HepG2 (cell line): Measurements from ENCODE around the gene CREG1. TPM values are rescaled to one million over a fixed set of nuclear protein-coding genes. Genes with fewer than 3 reads are reported as not detected.

Experiments
- ATAC-seq: fragments of 200-7000 bp; cut with Tn5 transposase; 3 replicates; pipeline ENCODE4 v1.9.1; 2020; ENCODE audit warnings: mild to moderate bottlenecking, moderate library complexity
- BruUV-seq: library from RNA; stranded (reverse); fragments of 400-500 nt; replicated peaks from 2 replicates; lab custom pipeline; 2021; lab: Mats Ljungman, UMichigan
- CTCF ChIA-PET: fragments of 300-600 bp; formaldehyde crosslinking; extraction: SDS; loops from one replicate; lab custom pipeline; 2021; ENCODE audit warnings: low total read pairs, inconsistent platforms, low intra/inter-chr PET ratio; lab: Yijun Ruan, JAX
- POLR2A ChIA-PET: fragments of 350-600 bp; sonication (Branson Sonifier 250); formaldehyde crosslinking; loops from one replicate; lab custom pipeline; 2020; ENCODE audit warnings: antibody characterized with exemption, inconsistent platforms; lab: Yijun Ruan, JAX
- DNase-seq: peaks from one replicate; pipeline ENCODE4 v3.0.0-alpha.2; 2015; ENCODE audit warnings: low spot score
- FAIRE-seq: peaks from 3 replicates; lab custom pipeline; 2011; peaks lifted over from hg19 to GRCh38; lab: Jason Lieb, UNC
- H2AFZ ChIP-seq: one replicate; pipeline ENCODE4 v1.6.1; 2011; ENCODE audit warnings: low read length, inconsistent platforms
- H3K27ac ChIP-seq: fragments of 300-600 bp; 3 replicates; pipeline ENCODE4 v1.8.0; 2011; ENCODE audit warnings: mixed run types, mild to moderate bottlenecking, mixed read lengths, low read length, inconsistent platforms; ENCODE audit not compliant: insufficient read depth; ENCODE audit errors: extremely low read length
- H3K27me3 ChIP-seq, 2 experiments: fragments of 200-600 bp in 1 of 2; 2 replicates in 1 of 2; 3 replicates in 1 of 2; pipeline versions ENCODE4 v1.6.0 to v1.8.0; 2011; ENCODE audit warnings: low read length in 2 of 2, mild to moderate bottlenecking in 2 of 2, moderate library complexity in 2 of 2, inconsistent platforms in 1 of 2; ENCODE audit not compliant: insufficient read depth in 2 of 2, control insufficient read depth in 1 of 2
- H3K36me3 ChIP-seq, 2 experiments: fragments of 200-600 bp in 1 of 2; replicated peaks in 1 of 2; 2 replicates in 1 of 2; 3 replicates in 1 of 2; pipeline versions ENCODE4 v1.5.1 to v1.8.0; 2011; ENCODE audit warnings: low read length in 2 of 2, inconsistent platforms in 1 of 2; ENCODE audit not compliant: insufficient read depth in 2 of 2, control insufficient read depth in 1 of 2
- H3K4me1 ChIP-seq: 2 replicates; pipeline ENCODE4 v1.5.1; 2012; ENCODE audit warnings: low read length, inconsistent platforms; ENCODE audit not compliant: insufficient read depth
- H3K4me2 ChIP-seq: 2 replicates; pipeline ENCODE4 v1.6.0; 2011; ENCODE audit warnings: low read depth, low read length, inconsistent platforms
- H3K4me3 ChIP-seq, 3 experiments: fragments of 200-600 bp in 1 of 3; sonication (generic), shearing (Covaris generic) in 1 of 3; replicated peaks in 1 of 3; 2 replicates each; pipeline ENCODE4 v1.5.1; 2011 to 2016; ENCODE audit warnings: low read length in 3 of 3, inconsistent platforms in 2 of 3, low read depth in 2 of 3, mild to moderate bottlenecking in 2 of 3, control low read depth in 1 of 3, mixed read lengths in 1 of 3; ENCODE audit not compliant: insufficient read depth in 1 of 3
- H3K79me2 ChIP-seq: one replicate; pipeline ENCODE4 v1.6.1; 2011; ENCODE audit warnings: low read length, inconsistent platforms; ENCODE audit not compliant: insufficient read depth
- H3K9ac ChIP-seq: 2 replicates; pipeline ENCODE4 v1.6.0; 2011; ENCODE audit warnings: mild to moderate bottlenecking, low read depth, low read length, inconsistent platforms; ENCODE audit not compliant: insufficient read depth
- H3K9me3 ChIP-seq: 2 replicates; pipeline ENCODE4 v1.5.1; 2012; ENCODE audit warnings: mild to moderate bottlenecking, low read length
- H4K20me1 ChIP-seq: 2 replicates; pipeline ENCODE4 v1.6.0; 2011; ENCODE audit warnings: inconsistent platforms, mild to moderate bottlenecking, low read length, moderate library complexity; ENCODE audit not compliant: insufficient read depth
- AKAP8 ChIP-seq: sonication (generic); formaldehyde crosslinking; IDR thresholded peaks from 2 replicates; pipeline ENCODE4 v1.5.1; 2020; ENCODE audit warnings: mild to moderate bottlenecking, missing genetic modification reagents
- ATF1 ChIP-seq: IDR thresholded peaks from 2 replicates; pipeline ENCODE4 v1.6.1; 2016; ENCODE audit warnings: mild to moderate bottlenecking, control low read depth
- CERS6 ChIP-seq: sonication (generic); formaldehyde crosslinking; IDR thresholded peaks from 2 replicates; pipeline ENCODE4 v1.5.0; 2020; ENCODE audit warnings: missing genetic modification reagents
- HOXD1 ChIP-seq: sonication (generic); formaldehyde crosslinking; IDR thresholded peaks from 2 replicates; pipeline ENCODE4 v1.5.0; 2020; ENCODE audit warnings: missing genetic modification reagents
- KLF12 ChIP-seq: sonication (generic); formaldehyde crosslinking; IDR thresholded peaks from 2 replicates; pipeline ENCODE4 v1.4.0; 2020; ENCODE audit warnings: missing genetic modification reagents, borderline replicate concordance
- KLF6 ChIP-seq: IDR thresholded peaks from 2 replicates; pipeline ENCODE4 v1.8.0; 2016; ENCODE audit warnings: missing biosample characterization, missing genetic modification reagents
- MAFK ChIP-seq, 2 experiments: IDR thresholded peaks in 1 of 2; conservative IDR thresholded peaks in 1 of 2; 2 replicates each; pipeline ENCODE4 v1.6.1; 2011; ENCODE audit warnings: improper control_type of control experiment in 2 of 2, low read length in 2 of 2
- NFE2L1 ChIP-seq: sonication (generic); formaldehyde crosslinking; IDR thresholded peaks from 2 replicates; pipeline ENCODE4 v1.4.0; 2020; ENCODE audit warnings: missing genetic modification reagents, mild to moderate bottlenecking, borderline replicate concordance
- RBM39 ChIP-seq: fragments of 200-400 bp; formaldehyde crosslinking; IDR thresholded peaks from one replicate; pipeline ENCODE4 v1.6.1; 2018; ENCODE audit warnings: antibody characterized with exemption, mild to moderate bottlenecking, low read depth, low read length; ENCODE audit not compliant: poor library complexity, severe bottlenecking
- RNF2 ChIP-seq: fragments of 450-650 bp; conservative IDR thresholded peaks from 2 replicates; pipeline ENCODE4 v1.6.1; 2016; ENCODE audit warnings: low read depth
- SETDB1 ChIP-seq: sonication (generic); formaldehyde crosslinking; IDR thresholded peaks from 2 replicates; pipeline ENCODE4 v1.5.1; 2020; ENCODE audit warnings: missing genetic modification reagents, mild to moderate bottlenecking, borderline replicate concordance
- SMAD1 ChIP-seq: sonication (generic); formaldehyde crosslinking; IDR thresholded peaks from 2 replicates; pipeline ENCODE4 v1.4.0; 2020; ENCODE audit warnings: missing genetic modification reagents, low read depth, mild to moderate bottlenecking, borderline replicate concordance
- SMAD9 ChIP-seq: sonication (generic); formaldehyde crosslinking; IDR thresholded peaks from 2 replicates; pipeline ENCODE4 v1.5.1; 2020; ENCODE audit warnings: mild to moderate bottlenecking, missing genetic modification reagents
- SOX5 ChIP-seq: IDR thresholded peaks from 2 replicates; pipeline ENCODE4 v1.6.1; 2016; ENCODE audit warnings: borderline replicate concordance
- TAF15 ChIP-seq: fragments of 200-400 bp; formaldehyde crosslinking; IDR thresholded peaks from one replicate; pipeline ENCODE4 v1.6.1; 2018; ENCODE audit warnings: mild to moderate bottlenecking, low read depth, low read length; ENCODE audit not compliant: poor library complexity, severe bottlenecking
- YEATS4 ChIP-seq: sonication (generic); formaldehyde crosslinking; IDR thresholded peaks from 2 replicates; pipeline ENCODE4 v1.4.0; 2020; ENCODE audit warnings: missing genetic modification reagents, borderline replicate concordance
- ZC3H4 ChIP-seq: sonication (generic); formaldehyde crosslinking; IDR thresholded peaks from 2 replicates; pipeline ENCODE4 v1.4.0; 2020; ENCODE audit warnings: missing genetic modification reagents, borderline replicate concordance
- ZIK1 ChIP-seq: sonication (generic); formaldehyde crosslinking; IDR thresholded peaks from 2 replicates; pipeline ENCODE4 v1.5.0; 2020; ENCODE audit warnings: mild to moderate bottlenecking, low read depth, missing genetic modification reagents, borderline replicate concordance
- ZNF20 ChIP-seq: sonication (generic); formaldehyde crosslinking; IDR thresholded peaks from 2 replicates; pipeline ENCODE4 v1.4.0; 2020; ENCODE audit warnings: mild to moderate bottlenecking, moderate library complexity, missing genetic modification reagents
- ZSCAN29 ChIP-seq: sonication (generic); formaldehyde crosslinking; conservative IDR thresholded peaks from 2 replicates; pipeline ENCODE4 v1.4.0; 2020; ENCODE audit warnings: mild to moderate bottlenecking, missing genetic modification reagents
- WGBS: methylation state at CpG from one replicate; pipeline ENCODE4 v1.1.6; 2017; ENCODE audit warnings: low lambda C conversion rate; 5-methylcytosine and 5-hydroxymethylcytosine counted together
- in situ Hi-C: cut with HindIII; loops from 2 replicates; pipeline ENCODE4 v1.10.0; 2017; ENCODE audit warnings: low pct_unique_long_range_greater_than_20kb; ENCODE audit not compliant: extremely low pct_ligation_motif_present
- intact Hi-C: fragments of 100-400 bp; cut with micrococcal nuclease; formaldehyde crosslinking; loops from one replicate; pipeline ENCODE4 v1.10.0; 2022; ENCODE audit not compliant: unreplicated experiment
- polyA plus RNA-seq, 8 experiments: library from polyadenylated mRNA; depleted of rRNA in 3 of 8; stranded (reverse) in 7 of 8; unstranded in 1 of 8; fragments of >200 nt; fragmentation: Illumina TruSeq in 4 of 8; extraction: Trizol in 4 of 8; gene quantifications; 2 replicates each; pipeline versions ENCODE4 v1.2.1 to v1.2.3, GENCODE V29; 2011 to 2016; ENCODE audit warnings: low read depth in 4 of 8, missing spikeins in 1 of 8, mixed read lengths in 1 of 8; ENCODE audit not compliant: insufficient read depth in 1 of 8
- total RNA-seq, 5 experiments: library from RNA; depleted of rRNA; stranded (reverse); fragments of >200 nt; fragmentation: Illumina TruSeq; extraction: Trizol; gene quantifications; 2 replicates each; pipeline ENCODE4 v1.2.3, GENCODE V29; 2016; ENCODE audit warnings: low read depth in 1 of 5

CREG1 gene
- total and polyA plus RNA-seq, 2 of the 13 experiments (the other 11 are each of a cell fraction or from before 2014, with no cell fraction given): 31.3 to 33.5 TPM

GRCh38 chr1:167548059-167548932 lies 5.3 kb downstream of the CREG1 start:
- WGBS: 91% methylated on average over 5 of the region's 5 CpGs
- H3K4me1 ChIP-seq: no peaks in the 10 kb centered on the region
- ChIA-PET CTCF (no interaction called here), POLR2A (no interaction called here)
- no peaks in the 10 kb centered on the region for H3K9me3 ChIP-seq
- ATAC-seq: no peak
- no peak overlapping the region for H3K4me3 ChIP-seq
- no peaks in the 10 kb centered on the region for H3K27me3 ChIP-seq
- H3K79me2 ChIP-seq: no peaks in the 10 kb centered on the region
- no peak overlapping the region for H3K4me2 ChIP-seq
- no peak for DNase-seq
- no peak for FAIRE-seq
- in situ Hi-C loops: loop anchor here (25.0 kb wide), 1 partner anchor 286 kb away; no protein-coding TSS in a partner anchor
- H3K27ac ChIP-seq: no peak overlapping the region
- no peak overlapping the region for H2AFZ ChIP-seq
- no peaks in the 10 kb centered on the region for H4K20me1 ChIP-seq
- BruUV-seq: no TSS peak
- H3K9ac ChIP-seq: no peak overlapping the region
- TF ChIP-seq KLF6 (CRISPR knock-in tag) (no peak), SMAD9 (CRISPR knock-in tag) (no peak), YEATS4 (CRISPR knock-in tag) (no peak), ZNF20 (CRISPR knock-in tag) (no peak), RBM39 (no peak), RNF2 (no peak), ZSCAN29 (CRISPR knock-in tag) (no peak), ATF1 (CRISPR knock-in tag) (no peak), SOX5 (no peak), MAFK (conservative IDR thresholded peaks at IDR 0.05 in 1 of 2, IDR thresholded peaks at IDR 0.05 in 1 of 2; ENCODE audit: low read length in 2 of 2) (no peak), CERS6 (CRISPR knock-in tag) (no peak), HOXD1 (CRISPR knock-in tag) (no peak), KLF12 (CRISPR knock-in tag) (no peak), AKAP8 (CRISPR knock-in tag) (no peak), ZC3H4 (no peak), SMAD1 (no peak), TAF15 (no peak), SETDB1 (CRISPR knock-in tag) (no peak), NFE2L1 (no peak), ZIK1 (no peak)
- 0 out of 5 replicates have a peak, but pooled peaks cover 2 to 4% of the 10 kb centered on the region in 2 experiments for H3K36me3 ChIP-seq
- intact Hi-C loops: no loop called here
